Left ventricle myocardium inferior (tissue), 1 donor: ENCODE data around the gene HDDC2. TPM values are rescaled to one million over a fixed set of nuclear protein-coding genes. Genes with fewer than 3 reads are reported as not detected.

Source experiments
- DNase-seq: peaks from one replicate; pipeline ENCODE4 v3.0.0-alpha.2; 2020
- H3K27ac ChIP-seq: fragments of 200-600 bp; replicated peaks from 2 replicates; pipeline ENCODE4 v1.8.0; 2021
- H3K27me3 ChIP-seq: fragments of 200-600 bp; 2 replicates; pipeline ENCODE4 v1.8.0; 2021; ENCODE audit warnings: low read depth
- H3K36me3 ChIP-seq: fragments of 200-600 bp; 2 replicates; pipeline ENCODE4 v1.8.0; 2021
- H3K4me1 ChIP-seq: fragments of 200-600 bp; 2 replicates; pipeline ENCODE4 v1.8.0; 2021
- H3K4me3 ChIP-seq: fragments of 200-600 bp; 2 replicates; pipeline ENCODE4 v1.8.0; 2021; ENCODE audit warnings: mild to moderate bottlenecking, moderate library complexity
- H3K9me3 ChIP-seq: fragments of 200-600 bp; replicated peaks from 2 replicates; pipeline ENCODE4 v1.8.0; 2021
- CTCF ChIP-seq: fragments of 200-600 bp; IDR thresholded peaks from 2 replicates; pipeline ENCODE4 v1.8.0; 2021; ENCODE audit warnings: antibody characterized with exemption, mild to moderate bottlenecking, borderline replicate concordance
- intact Hi-C: fragments of 100-400 bp; cut with micrococcal nuclease; formaldehyde crosslinking; loops from one replicate; pipeline ENCODE4 v1.11.0; 2022
- total RNA-seq: library from RNA; stranded (reverse); fragmentation: NEBNext Ultra II Directional; extraction: Animal tissue kit (Norgen Biotek cat#: 25700); gene quantifications from one replicate; pipeline ENCODE4 v1.2.1, GENCODE V29; 2021
- donor health status: DM: no; HTN: yes; CAD: no; lungs with severe emphysema.

Gene HDDC2
- total RNA-seq, 1 donor from 2014 or later: 87.9 TPM

- no peaks in the 10 kb centered on the region for H3K9me3 ChIP-seq
- TF ChIP-seq CTCF: no peak
- intact Hi-C loops: no loop called here
- H3K4me3 ChIP-seq: no peak overlapping the region
- H3K27ac ChIP-seq: no peak overlapping the region
- DNase-seq: no peak
- H3K27me3 ChIP-seq: no peaks in the 10 kb centered on the region
- peaks cover 44% of the 10 kb centered on the region for H3K36me3 ChIP-seq
- peaks cover 20% of the 10 kb centered on the region for H3K4me1 ChIP-seq
These were observed 30.1 kb downstream of the HDDC2 start for GRCh38 chr6:125271486-125272159.

GRCh38 chr6:125270380-125270779 is 31.4 kb downstream of the HDDC2 start:
- H3K27me3 ChIP-seq: no peaks in the 10 kb centered on the region
- H3K9me3 ChIP-seq: no peaks in the 10 kb centered on the region
- peaks cover 33% of the 10 kb centered on the region for H3K36me3 ChIP-seq
- no peak for TF ChIP-seq CTCF
- H3K27ac ChIP-seq: no peak overlapping the region
- peaks cover 17% of the 10 kb centered on the region for H3K4me1 ChIP-seq
- DNase-seq: no peak
- H3K4me3 ChIP-seq: no peak overlapping the region
- intact Hi-C loops: no loop called here

GRCh38 chr6:125269328-125269985 is 32.3 kb downstream of the HDDC2 start:
- Histone ChIP-seq H3K9me3 (no peaks in the 10 kb centered on the region), H3K27me3 (no peaks in the 10 kb centered on the region), H3K36me3 (peaks cover 27% of the 10 kb centered on the region), H3K4me1 (peaks cover 8% of the 10 kb centered on the region), H3K27ac (no peak overlapping the region), H3K4me3 (no peak overlapping the region)
- intact Hi-C loops: no loop called here
- no peak for TF ChIP-seq CTCF
- DNase-seq: no peak

GRCh38 chr6:125268765-125269164 is 33.0 kb downstream of the HDDC2 start:
- H3K27ac ChIP-seq: no peak overlapping the region

GRCh38 chr6:125267806-125268523 is 33.8 kb downstream of the HDDC2 start:
- H3K9me3 ChIP-seq: no peaks in the 10 kb centered on the region
- no peak for DNase-seq

More at GRCh38 chr6:125268765-125269164, 33.0 kb downstream of the HDDC2 start:
- H3K9me3 ChIP-seq: no peaks in the 10 kb centered on the region
- no peak for DNase-seq
- TF ChIP-seq CTCF: no peak
- H3K36me3 ChIP-seq: peaks cover 22% of the 10 kb centered on the region
- H3K4me1 ChIP-seq: peaks cover 1% of the 10 kb centered on the region
- intact Hi-C loops: no loop called here
- H3K27me3 ChIP-seq: no peaks in the 10 kb centered on the region
- H3K4me3 ChIP-seq: no peak overlapping the region

More at GRCh38 chr6:125267806-125268523, 33.8 kb downstream of the HDDC2 start:
- Histone ChIP-seq H3K27me3 (no peaks in the 10 kb centered on the region), H3K4me3 (no peak overlapping the region), H3K27ac (no peak overlapping the region), H3K4me1 (no peaks in the 10 kb centered on the region), H3K36me3 (peaks cover 18% of the 10 kb centered on the region)
- TF ChIP-seq CTCF: no peak
- intact Hi-C loops: no loop called here
